ENCODE results near the gene ZNF814.
"Not testable (repeated sequence)": the region's sequence is repeated elsewhere in the genome, so short reads cannot be mapped to it uniquely, and the experiment has no call there.

Gene ZNF814

GRCh38 chr19:57872450-57872849 is 16.4 kb downstream of the ZNF814 start:
- no peak for TF ChIP-seq GATA3 (IDR thresholded peaks at IDR 0.05; ENCODE audit: low read depth, low read length)
- no peak for TF ChIP-seq GATA2 (IDR thresholded peaks at IDR 0.05; ENCODE audit: low read depth, low read length)

- TF ChIP-seq GATA2 (IDR thresholded peaks at IDR 0.05; ENCODE audit: low read depth, low read length) (no peak), GATA3 (IDR thresholded peaks at IDR 0.05; ENCODE audit: low read depth, low read length) (no peak)
Measured at GRCh38 chr19:57870225-57870624, 18.6 kb downstream of the ZNF814 start.

GRCh38 chr19:57867868-57868492 is 20.9 kb downstream of the ZNF814 start:
- TF ChIP-seq GATA3 (IDR thresholded peaks at IDR 0.05; ENCODE audit: low read depth, low read length): no peak
- TF ChIP-seq GATA2 (IDR thresholded peaks at IDR 0.05; ENCODE audit: low read depth, low read length): no peak

- TF ChIP-seq GATA2 (IDR thresholded peaks at IDR 0.05; ENCODE audit: low read depth, low read length) (0 out of 2 replicates have a peak, but pooled peaks have one; percentile 39), GATA3 (IDR thresholded peaks at IDR 0.05; ENCODE audit: low read depth, low read length) (no peak)
Measured at GRCh38 chr19:57850553-57851017, 38.3 kb downstream of the ZNF814 start.

GRCh38 chr19:57849666-57850473 is 39.0 kb downstream of the ZNF814 start, which contains the start of gene ZNF587:
Gene ZNF587, plus strand, starts transcription at chr19:57849859. Its CDS starts 180 bp downstream, at chr19:57850039.
- TF ChIP-seq GATA3, GATA2 (IDR thresholded peaks at IDR 0.05; ENCODE audit: low read depth, low read length): not testable (repeated sequence)

- no peak for TF ChIP-seq GATA2 (IDR thresholded peaks at IDR 0.05; ENCODE audit: low read depth, low read length)
- no peak for TF ChIP-seq GATA3 (IDR thresholded peaks at IDR 0.05; ENCODE audit: low read depth, low read length)
Measured at GRCh38 chr19:57841122-57841763, 47.6 kb downstream of the ZNF814 start.

- TF ChIP-seq GATA3 (IDR thresholded peaks at IDR 0.05; ENCODE audit: low read depth, low read length) (no peak), GATA2 (IDR thresholded peaks at IDR 0.05; ENCODE audit: low read depth, low read length) (no peak)
Measured at GRCh38 chr19:57830071-57830602, 58.7 kb downstream of the ZNF814 start, which contains the start of gene ZNF587B. Gene ZNF587B, plus strand, starts transcription at chr19:57830299. Its CDS starts 230 bp downstream, at chr19:57830529.

- no peak for TF ChIP-seq GATA3 (IDR thresholded peaks at IDR 0.05; ENCODE audit: low read depth, low read length)
Measured at GRCh38 chr19:57829316-57829715, 59.5 kb downstream of the ZNF814 start.

- TF ChIP-seq GATA2 (IDR thresholded peaks at IDR 0.05; ENCODE audit: low read depth, low read length): no peak
- TF ChIP-seq GATA3 (IDR thresholded peaks at IDR 0.05; ENCODE audit: low read depth, low read length): no peak
Measured at GRCh38 chr19:57825511-57825910, 63.3 kb downstream of the ZNF814 start.

- TF ChIP-seq GATA3 (IDR thresholded peaks at IDR 0.05; ENCODE audit: low read depth, low read length): no peak
- no peak for TF ChIP-seq GATA2 (IDR thresholded peaks at IDR 0.05; ENCODE audit: low read depth, low read length)
Measured at GRCh38 chr19:57820599-57820998, 68.2 kb downstream of the ZNF814 start.

GRCh38 chr19:57819475-57820148 is 69.2 kb downstream of the ZNF814 start:
- no peak for TF ChIP-seq GATA2 (IDR thresholded peaks at IDR 0.05; ENCODE audit: low read depth, low read length)

GRCh38 chr19:57818378-57818777 is 70.5 kb downstream of the ZNF814 start:
- TF ChIP-seq GATA3 (IDR thresholded peaks at IDR 0.05; ENCODE audit: low read depth, low read length): no peak
- no peak for TF ChIP-seq GATA2 (IDR thresholded peaks at IDR 0.05; ENCODE audit: low read depth, low read length)

- TF ChIP-seq GATA2 (IDR thresholded peaks at IDR 0.05; ENCODE audit: low read depth, low read length): no peak
- TF ChIP-seq GATA3 (IDR thresholded peaks at IDR 0.05; ENCODE audit: low read depth, low read length): no peak
Measured at GRCh38 chr19:57817976-57818375, 70.9 kb downstream of the ZNF814 start.

GRCh38 chr19:57816652-57817051 is 72.2 kb downstream of the ZNF814 start:
- TF ChIP-seq GATA3 (IDR thresholded peaks at IDR 0.05; ENCODE audit: low read depth, low read length) (no peak), GATA2 (IDR thresholded peaks at IDR 0.05; ENCODE audit: low read depth, low read length) (no peak)
